ENCODE results near the gene LMNTD2. TPM values are rescaled to one million over a fixed set of nuclear protein-coding genes. Genes with fewer than 3 reads are reported as not detected.

LMNTD2 gene
- total RNA-seq, 1 donor from 2014 or later: 4.2 TPM

DNA sequence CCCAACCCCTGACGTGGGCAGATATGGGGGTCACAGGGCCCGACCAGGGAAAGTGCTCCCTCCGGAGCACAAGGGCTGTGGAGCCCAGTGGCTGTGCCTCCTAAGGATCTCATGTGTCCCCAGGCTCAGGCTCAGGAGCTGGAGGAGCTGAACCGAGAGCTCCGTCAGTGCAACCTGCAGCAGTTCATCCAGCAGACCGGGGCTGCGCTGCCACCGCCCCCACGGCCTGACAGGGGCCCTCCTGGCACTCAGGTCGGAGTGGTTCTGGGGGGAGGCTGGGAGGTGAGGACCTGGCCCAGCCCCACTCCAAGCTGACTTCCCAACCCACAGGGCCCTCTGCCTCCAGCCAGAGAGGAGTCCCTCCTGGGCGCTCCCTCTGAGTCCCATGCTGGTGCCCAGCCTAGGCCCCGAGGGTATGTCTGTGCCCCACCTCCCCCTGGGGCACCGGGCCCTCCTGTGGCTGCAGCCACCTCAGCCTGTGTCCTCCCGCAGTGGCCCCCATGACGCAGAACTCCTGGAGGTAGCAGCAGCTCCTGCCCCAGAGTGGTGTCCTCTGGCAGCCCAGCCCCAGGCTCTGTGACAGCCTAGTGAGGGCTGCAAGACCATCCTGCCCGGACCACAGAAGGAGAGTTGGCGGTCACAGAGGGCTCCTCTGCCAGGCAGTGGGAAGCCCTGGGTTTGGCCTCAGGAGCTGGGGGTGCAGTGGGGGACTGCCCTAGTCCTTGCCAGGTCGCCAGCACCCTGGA, 2.7 kb upstream of the LMNTD2 start:
- TF ChIP-seq, protein P1, sequence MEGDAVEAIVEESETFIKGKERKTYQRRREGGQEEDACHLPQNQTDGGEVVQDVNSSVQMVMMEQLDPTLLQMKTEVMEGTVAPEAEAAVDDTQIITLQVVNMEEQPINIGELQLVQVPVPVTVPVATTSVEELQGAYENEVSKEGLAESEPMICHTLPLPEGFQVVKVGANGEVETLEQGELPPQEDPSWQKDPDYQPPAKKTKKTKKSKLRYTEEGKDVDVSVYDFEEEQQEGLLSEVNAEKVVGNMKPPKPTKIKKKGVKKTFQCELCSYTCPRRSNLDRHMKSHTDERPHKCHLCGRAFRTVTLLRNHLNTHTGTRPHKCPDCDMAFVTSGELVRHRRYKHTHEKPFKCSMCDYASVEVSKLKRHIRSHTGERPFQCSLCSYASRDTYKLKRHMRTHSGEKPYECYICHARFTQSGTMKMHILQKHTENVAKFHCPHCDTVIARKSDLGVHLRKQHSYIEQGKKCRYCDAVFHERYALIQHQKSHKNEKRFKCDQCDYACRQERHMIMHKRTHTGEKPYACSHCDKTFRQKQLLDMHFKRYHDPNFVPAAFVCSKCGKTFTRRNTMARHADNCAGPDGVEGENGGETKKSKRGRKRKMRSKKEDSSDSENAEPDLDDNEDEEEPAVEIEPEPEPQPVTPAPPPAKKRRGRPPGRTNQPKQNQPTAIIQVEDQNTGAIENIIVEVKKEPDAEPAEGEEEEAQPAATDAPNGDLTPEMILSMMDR (IDR thresholded peaks at IDR 0.05; ENCODE audit: unreplicated experiment): no peak
- Mint-ChIP-seq H3K4me1 (ENCODE audit: unreplicated experiment) (peaks cover 3% of the 10 kb centered on the region), H3K4me3 (ENCODE audit: unreplicated experiment) (no peak overlapping the region), H3K27me3 (ENCODE audit: unreplicated experiment) (peaks cover 22% of the 10 kb centered on the region), H3K36me3 (ENCODE audit: low read depth, unreplicated experiment) (peaks cover 3% of the 10 kb centered on the region), H3K27ac (ENCODE audit: unreplicated experiment) (no peak overlapping the region), H3K9me3 (ENCODE audit: unreplicated experiment) (no peaks in the 10 kb centered on the region)
- no peak for DNase-seq (ENCODE audit: low spot score)

DNA sequence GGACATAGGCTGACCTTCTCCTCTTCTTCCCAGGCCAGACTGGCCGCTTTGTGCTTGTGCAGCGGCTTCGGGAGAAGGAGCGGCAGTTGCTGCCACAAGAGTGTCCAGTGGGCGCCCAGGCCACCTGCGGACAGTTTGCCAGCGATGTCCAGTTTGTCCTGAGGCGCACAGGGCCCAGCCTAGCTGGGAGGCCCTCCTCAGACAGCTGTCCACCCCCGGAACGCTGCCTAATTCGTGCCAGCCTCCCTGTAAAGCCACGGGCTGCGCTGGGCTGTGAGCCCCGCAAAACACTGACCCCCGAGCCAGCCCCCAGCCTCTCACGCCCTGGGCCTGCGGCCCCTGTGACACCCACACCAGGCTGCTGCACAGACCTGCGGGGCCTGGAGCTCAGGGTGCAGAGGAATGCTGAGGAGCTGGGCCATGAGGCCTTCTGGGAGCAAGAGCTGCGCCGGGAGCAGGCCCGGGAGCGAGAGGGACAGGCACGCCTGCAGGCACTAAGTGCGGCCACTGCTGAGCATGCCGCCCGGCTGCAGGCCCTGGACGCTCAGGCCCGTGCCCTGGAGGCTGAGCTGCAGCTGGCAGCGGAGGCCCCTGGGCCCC, 1.6 kb upstream of the LMNTD2 start:
- H3K4me3 Mint-ChIP-seq (ENCODE audit: unreplicated experiment): peak overlapping the region; percentile 88
- no peaks in the 10 kb centered on the region for H3K9me3 Mint-ChIP-seq (ENCODE audit: unreplicated experiment)
- peaks cover 3% of the 10 kb centered on the region for H3K4me1 Mint-ChIP-seq (ENCODE audit: unreplicated experiment)
- H3K27ac Mint-ChIP-seq (ENCODE audit: unreplicated experiment): no peak overlapping the region
- DNase-seq (ENCODE audit: low spot score): no peak
- TF ChIP-seq, protein P1 (IDR thresholded peaks at IDR 0.05; ENCODE audit: unreplicated experiment): no peak
- peaks cover 22% of the 10 kb centered on the region for H3K27me3 Mint-ChIP-seq (ENCODE audit: unreplicated experiment)
- peaks cover 3% of the 10 kb centered on the region for H3K36me3 Mint-ChIP-seq (ENCODE audit: low read depth, unreplicated experiment)

DNA sequence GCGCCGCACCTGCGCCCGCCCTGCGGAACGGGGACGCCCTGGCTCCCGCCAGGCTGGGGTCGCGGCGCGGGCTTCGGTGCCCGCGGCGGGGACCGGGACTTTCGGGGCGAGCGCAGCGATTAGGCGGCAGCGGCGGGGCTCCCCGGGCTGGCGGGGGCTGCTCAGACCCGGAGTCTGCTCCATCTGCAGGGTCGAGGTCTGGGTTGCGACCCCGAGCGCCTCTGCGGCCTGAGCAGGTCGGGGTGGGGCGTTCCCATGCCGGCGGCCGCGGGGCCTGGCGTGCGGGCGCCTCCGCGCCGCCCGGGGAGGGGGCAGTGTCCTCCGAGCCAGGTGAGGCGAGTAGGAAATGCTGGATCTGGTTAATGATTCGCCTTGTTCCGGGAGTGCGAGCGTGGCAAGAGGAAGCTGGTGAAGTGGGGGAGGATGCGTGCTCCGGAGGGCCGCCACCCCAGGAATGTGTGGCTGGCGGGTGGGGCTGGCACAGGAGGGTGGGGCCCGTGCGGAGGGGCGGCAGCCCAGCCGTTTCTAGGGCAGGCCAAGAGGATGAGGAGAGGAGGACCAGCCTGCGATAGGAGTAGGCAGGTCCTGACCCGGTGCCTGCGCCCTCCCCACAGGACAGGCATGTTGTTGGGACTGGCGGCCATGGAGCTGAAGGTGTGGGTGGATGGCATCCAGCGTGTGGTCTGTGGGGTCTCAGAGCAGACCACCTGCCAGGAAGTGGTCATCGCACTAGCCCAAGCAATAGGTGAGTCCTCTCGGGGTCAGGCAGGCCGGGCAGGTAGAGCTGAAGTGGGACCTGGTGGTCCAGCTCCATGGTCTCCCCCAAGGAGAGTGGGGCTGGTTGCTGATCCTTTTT, 838 bp upstream of the LMNTD2 start:
- Mint-ChIP-seq H3K36me3 (ENCODE audit: low read depth, unreplicated experiment) (peaks cover 3% of the 10 kb centered on the region), H3K9me3 (ENCODE audit: unreplicated experiment) (no peaks in the 10 kb centered on the region), H3K4me1 (ENCODE audit: unreplicated experiment) (peaks cover 3% of the 10 kb centered on the region), H3K27me3 (ENCODE audit: unreplicated experiment) (peaks cover 19% of the 10 kb centered on the region), H3K27ac (ENCODE audit: unreplicated experiment) (no peak overlapping the region), H3K4me3 (ENCODE audit: unreplicated experiment) (peak overlapping the region; percentile 88)
- DNase-seq (ENCODE audit: low spot score): no peak
- TF ChIP-seq, protein P1 (IDR thresholded peaks at IDR 0.05; ENCODE audit: unreplicated experiment): no peak

DNA sequence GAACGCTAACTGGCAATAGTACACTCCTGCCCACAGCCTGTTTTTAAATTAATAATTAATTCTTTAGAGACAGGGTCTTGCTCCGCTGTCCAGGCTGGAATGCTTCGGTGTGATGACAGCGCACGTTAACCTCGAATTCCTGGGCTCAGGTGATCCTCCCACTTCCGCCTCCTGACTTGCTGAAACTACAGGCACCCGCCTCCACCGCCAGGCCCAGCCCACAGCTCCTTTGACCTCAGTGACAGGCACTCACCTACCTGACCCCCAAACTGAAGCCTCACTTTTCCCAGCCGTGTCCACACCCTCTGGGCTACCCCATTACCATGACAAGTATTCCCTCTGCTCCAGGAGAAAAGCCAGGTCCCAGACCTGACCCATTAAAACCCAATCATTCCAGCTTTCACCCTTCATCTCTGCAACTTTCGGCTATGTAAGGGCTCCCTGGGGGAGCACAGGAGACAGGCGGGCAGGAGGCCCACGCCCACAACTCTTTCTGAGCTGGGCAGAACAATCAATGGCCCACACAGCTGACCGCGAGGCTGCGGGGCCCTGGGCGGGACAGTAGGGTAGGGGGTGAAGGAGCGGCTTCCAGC, 730 bp downstream of the LMNTD2 start:
- Mint-ChIP-seq H3K27ac (ENCODE audit: unreplicated experiment) (peak overlapping the region; percentile 9), H3K9me3 (ENCODE audit: unreplicated experiment) (no peaks in the 10 kb centered on the region), H3K4me3 (ENCODE audit: unreplicated experiment) (peak overlapping the region; percentile 87), H3K4me1 (ENCODE audit: unreplicated experiment) (peaks cover 3% of the 10 kb centered on the region), H3K36me3 (ENCODE audit: low read depth, unreplicated experiment) (peaks cover 3% of the 10 kb centered on the region), H3K27me3 (ENCODE audit: unreplicated experiment) (peaks cover 20% of the 10 kb centered on the region)
- TF ChIP-seq, protein P1 (IDR thresholded peaks at IDR 0.05; ENCODE audit: unreplicated experiment): no peak
- no peak for DNase-seq (ENCODE audit: low spot score)

Data from endothelial cell (in vitro differentiated cells).